HEK293 (cell line): ENCODE data around the gene OXSR1.

Experiments used
- CTCF ChIP-seq: fragments of 450-650 bp; formaldehyde crosslinking; IDR thresholded peaks from 2 replicates; pipeline ENCODE4 v1.5.1; 2016; ENCODE audit warnings: missing biosample characterization, missing genetic modification characterization
- ZFP69B ChIP-seq: fragments of 450-650 bp; formaldehyde crosslinking; IDR thresholded peaks from 2 replicates; pipeline ENCODE4 v1.5.1; 2016; ENCODE audit warnings: missing biosample characterization, missing genetic modification characterization

GRCh38 chr3:38278841-38279240, 113.5 kb downstream of the OXSR1 start:
- TF ChIP-seq ZFP69B = no peak
- TF ChIP-seq CTCF (tag by site-specific recombination) = no peak
